ENCODE results near the gene CPB2.

DNA sequence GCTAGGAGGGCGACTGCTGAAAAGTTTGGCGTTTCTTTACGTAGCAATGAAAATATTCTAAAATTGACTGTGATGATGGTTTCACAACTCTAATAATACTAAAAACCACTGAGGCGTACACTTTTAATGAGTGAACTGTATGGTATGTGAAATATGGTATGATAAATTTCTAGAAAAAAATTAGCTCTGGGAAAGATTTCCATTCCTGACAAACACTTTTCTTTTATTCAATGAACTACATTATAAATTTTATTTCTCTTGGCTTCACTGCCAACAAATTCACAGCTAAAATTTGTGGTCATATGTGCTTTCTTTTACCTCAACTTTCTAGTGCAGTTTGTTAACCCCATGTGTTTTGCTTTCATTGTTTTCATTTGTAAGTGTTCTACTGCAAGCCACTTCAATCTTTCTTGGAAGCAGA, 63.4 kb downstream of the CPB2 start:
- TF ChIP-seq ZFP30 (CRISPR knock-in tag; IDR thresholded peaks at IDR 0.05) (no peak), ZC3H10 (CRISPR knock-in tag; IDR thresholded peaks at IDR 0.05) (no peak), SNAI2 (CRISPR knock-in tag; IDR thresholded peaks at IDR 0.05) (no peak)
- TF ChIP-seq, protein P1, sequence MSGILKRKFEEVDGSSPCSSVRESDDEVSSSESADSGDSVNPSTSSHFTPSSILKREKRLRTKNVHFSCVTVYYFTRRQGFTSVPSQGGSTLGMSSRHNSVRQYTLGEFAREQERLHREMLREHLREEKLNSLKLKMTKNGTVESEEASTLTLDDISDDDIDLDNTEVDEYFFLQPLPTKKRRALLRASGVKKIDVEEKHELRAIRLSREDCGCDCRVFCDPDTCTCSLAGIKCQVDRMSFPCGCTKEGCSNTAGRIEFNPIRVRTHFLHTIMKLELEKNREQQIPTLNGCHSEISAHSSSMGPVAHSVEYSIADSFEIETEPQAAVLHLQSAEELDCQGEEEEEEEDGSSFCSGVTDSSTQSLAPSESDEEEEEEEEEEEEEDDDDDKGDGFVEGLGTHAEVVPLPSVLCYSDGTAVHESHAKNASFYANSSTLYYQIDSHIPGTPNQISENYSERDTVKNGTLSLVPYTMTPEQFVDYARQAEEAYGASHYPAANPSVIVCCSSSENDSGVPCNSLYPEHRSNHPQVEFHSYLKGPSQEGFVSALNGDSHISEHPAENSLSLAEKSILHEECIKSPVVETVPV (CRISPR knock-in tag; IDR thresholded peaks at IDR 0.05): no peak
